ENCODE measurements around the gene HSD17B12. TPM values are rescaled to one million over a fixed set of nuclear protein-coding genes. Genes with fewer than 3 reads are reported as not detected.

Gene HSD17B12
- 58.9 and 64.1 TPM in 2 replicates for total RNA-seq

GRCh38 chr11:43680521-43681400 is at the start of gene HSD17B12:
TSS of gene HSD17B12 (plus strand) at chr11:43680738. CDS start at chr11:43680828, 90 bp downstream.

GRCh38 chr11:43880640-43881159 is 200.2 kb downstream of the HSD17B12 start, which contains the start of gene ALKBH3:
TSS of gene ALKBH3 (plus strand) at chr11:43880831. CDS start at chr11:43882653, 1,822 bp downstream.

Other genes starting within 250 kb of the HSD17B12 start
- gene ALKBH3, start 200.1 kb downstream of the HSD17B12 start, total RNA-seq = 33.1 and 48.6 TPM in 2 replicates